GM23248 (cell line): Measurements from ENCODE around the gene ALDH4A1.

Source experiments
- EZH2 ChIP-seq: fragments of 200-600 bp; sonication (generic); IDR thresholded peaks from 2 replicates; pipeline ENCODE4 v1.6.1; 2018; ENCODE audit warnings: antibody characterized with exemption, mild to moderate bottlenecking; ENCODE audit not compliant: insufficient read depth, poor library complexity, severe bottlenecking
- EZH2phosphoT487 ChIP-seq: fragments of 200-600 bp; sonication (generic); IDR thresholded peaks from 2 replicates; pipeline ENCODE4 v1.6.1; 2018; ENCODE audit warnings: antibody characterized with exemption, moderate library complexity, mild to moderate bottlenecking, low read depth; ENCODE audit not compliant: insufficient read depth

- no peak for TF ChIP-seq EZH2
- TF ChIP-seq EZH2phosphoT487 = no peak
Observed at GRCh38 chr1:18951416-18951815, 49.1 kb upstream of the ALDH4A1 start.
